GM23338 (cell line): ENCODE data around the gene CLSTN1. TPM values are rescaled to one million over a fixed set of nuclear protein-coding genes. Genes with fewer than 3 reads are reported as not detected.

Source experiments
- ATAC-seq: fragments of 200-7000 bp; cut with Tn5 transposase; 3 replicates; pipeline ENCODE4 v1.9.1; 2020
- DNase-seq: peaks from one replicate; pipeline ENCODE4 v3.0.0-alpha.2; 2015; ENCODE audit warnings: low spot score
- H2AFZ ChIP-seq: fragments of 200-600 bp; sonication (generic); 2 replicates; pipeline ENCODE4 v1.8.0; 2016; ENCODE audit warnings: antibody characterized with exemption, mild to moderate bottlenecking, moderate library complexity
- H3F3A ChIP-seq: fragments of 200-600 bp; sonication (generic); replicated peaks from 2 replicates; pipeline ENCODE4 v1.8.0; 2017; ENCODE audit warnings: antibody characterized with exemption, mixed run types, low read depth
- H3K27ac ChIP-seq: fragments of 200-600 bp; sonication (generic); 2 replicates; pipeline ENCODE4 v1.6.1; 2016; ENCODE audit warnings: low read depth
- H3K27me3 ChIP-seq: fragments of 200-600 bp; sonication (generic); 2 replicates; pipeline ENCODE4 v1.8.0; 2016; ENCODE audit warnings: mild to moderate bottlenecking, mixed run types, moderate library complexity; ENCODE audit not compliant: insufficient read depth
- H3K36me3 ChIP-seq: fragments of 200-600 bp; sonication (generic); 2 replicates; pipeline ENCODE4 v1.8.0; 2016; ENCODE audit warnings: mild to moderate bottlenecking; ENCODE audit not compliant: insufficient read depth
- H3K4me1 ChIP-seq: fragments of 200-600 bp; sonication (generic); 2 replicates; pipeline ENCODE4 v1.8.0; 2016; ENCODE audit warnings: mild to moderate bottlenecking, moderate library complexity; ENCODE audit not compliant: insufficient read depth
- H3K4me2 ChIP-seq: fragments of 200-600 bp; sonication (generic); 2 replicates; pipeline ENCODE4 v1.7.1; 2017; ENCODE audit warnings: mixed run types
- H3K4me3 ChIP-seq: fragments of 200-600 bp; sonication (generic); 2 replicates; pipeline ENCODE4 v1.6.1; 2016; ENCODE audit warnings: mixed run types
- H3K79me2 ChIP-seq: fragments of 200-600 bp; sonication (generic); replicated peaks from 2 replicates; pipeline ENCODE4 v1.8.0; 2017; ENCODE audit warnings: mild to moderate bottlenecking; ENCODE audit not compliant: insufficient read depth
- H3K9me2 ChIP-seq: fragments of 200-600 bp; sonication (generic); 2 replicates; pipeline ENCODE4 v1.8.0; 2017; ENCODE audit not compliant: insufficient read depth
- H4K20me1 ChIP-seq: fragments of 200-600 bp; sonication (generic); replicated peaks from 2 replicates; pipeline ENCODE4 v1.8.0; 2017; ENCODE audit warnings: mild to moderate bottlenecking; ENCODE audit not compliant: insufficient read depth
- H3K27ac Mint-ChIP-seq: 2 replicates; pipeline ENCODE4 v1.8.0; 2020; ENCODE audit warnings: inconsistent platforms, mild to moderate bottlenecking, moderate library complexity, mixed read lengths
- H3K27me3 Mint-ChIP-seq: 3 replicates; pipeline ENCODE4 v1.8.0; 2022; ENCODE audit warnings: low read depth, mild to moderate bottlenecking, moderate library complexity, mixed read lengths, inconsistent platforms; ENCODE audit not compliant: insufficient read depth, poor library complexity
- H3K36me3 Mint-ChIP-seq: 3 replicates; pipeline ENCODE4 v1.8.0; 2021; ENCODE audit warnings: low read depth, mild to moderate bottlenecking, inconsistent platforms, moderate library complexity, mixed read lengths
- H3K4me1 Mint-ChIP-seq: 3 replicates; pipeline ENCODE4 v1.8.0; 2020; ENCODE audit warnings: mild to moderate bottlenecking, inconsistent platforms, mixed read lengths
- H3K4me3 Mint-ChIP-seq: 3 replicates; pipeline ENCODE4 v1.8.0; 2021; ENCODE audit warnings: moderate library complexity, mild to moderate bottlenecking, inconsistent platforms, mixed read lengths
- H3K9me3 Mint-ChIP-seq: 3 replicates; pipeline ENCODE4 v1.8.0; 2020; ENCODE audit warnings: moderate library complexity, mild to moderate bottlenecking, inconsistent platforms, mixed read lengths
- CREB1 ChIP-seq: fragments of 250-450 bp; sonication (Bioruptor Pico); IDR thresholded peaks from 2 replicates; pipeline ENCODE4 v1.5.0; 2020; ENCODE audit warnings: low read depth, mild to moderate bottlenecking, moderate library complexity
- EZH2 ChIP-seq: fragments of 200-600 bp; sonication (generic); IDR thresholded peaks from one replicate; pipeline ENCODE4 v1.8.0; 2017; ENCODE audit warnings: antibody characterized with exemption, mild to moderate bottlenecking, low read depth; ENCODE audit not compliant: unreplicated experiment
- EZH2phosphoT487 ChIP-seq: fragments of 200-600 bp; sonication (generic); IDR thresholded peaks from one replicate; pipeline ENCODE4 v1.8.1; 2018; ENCODE audit warnings: antibody characterized with exemption; ENCODE audit not compliant: unreplicated experiment
- JUNB ChIP-seq: IDR thresholded peaks from one replicate; pipeline ENCODE4 v1.6.1; 2016; ENCODE audit warnings: antibody characterized with exemption; ENCODE audit not compliant: unreplicated experiment
- NANOG ChIP-seq: IDR thresholded peaks from 2 replicates; pipeline ENCODE4 v1.6.1; 2016; ENCODE audit warnings: antibody characterized with exemption, borderline replicate concordance
- POLR2AphosphoS5 ChIP-seq: IDR thresholded peaks from 2 replicates; pipeline ENCODE4 v1.6.1; 2016; ENCODE audit warnings: antibody characterized with exemption, low read depth
- STAT1 ChIP-seq: IDR thresholded peaks from one replicate; pipeline ENCODE4 v1.6.1; 2016; ENCODE audit warnings: antibody characterized with exemption; ENCODE audit not compliant: unreplicated experiment
- ZNF114 ChIP-seq: fragments of 250-450 bp; sonication (Bioruptor Pico); IDR thresholded peaks from 2 replicates; pipeline ENCODE4 v1.5.0; 2020; ENCODE audit warnings: mild to moderate bottlenecking, moderate library complexity
- ZNF331 ChIP-seq: fragments of 250-450 bp; sonication (Bioruptor Pico); IDR thresholded peaks from 2 replicates; pipeline ENCODE4 v1.5.0; 2020; ENCODE audit warnings: low read depth, mild to moderate bottlenecking, moderate library complexity
- polyA plus RNA-seq: library from polyadenylated mRNA; unstranded; fragments of >200 nt; fragmentation: Nextera tagmentation; extraction: Ambion mirVana; gene quantifications from 2 replicates; pipeline ENCODE4 v1.2.1, GENCODE V29; 2016
- total RNA-seq: library from RNA; depleted of rRNA; stranded (reverse); fragments of >200 nt; shearing (Covaris generic); gene quantifications from 2 replicates; pipeline ENCODE4 v1.2.3, GENCODE V29; 2014
- TF ChIP-seq, protein P1 (sequence below): IDR thresholded peaks from one replicate; pipeline ENCODE4 v1.6.1; 2018; ENCODE audit warnings: antibody characterized with exemption; ENCODE audit not compliant: unreplicated experiment
- TF ChIP-seq, protein P2 (sequence below): fragments of 250-450 bp; sonication (Bioruptor Pico); IDR thresholded peaks from 2 replicates; pipeline ENCODE4 v1.5.0; 2020; ENCODE audit warnings: mild to moderate bottlenecking, moderate library complexity
- TF ChIP-seq, protein P3 (sequence below): IDR thresholded peaks from 2 replicates; pipeline ENCODE4 v1.6.1; 2016; ENCODE audit warnings: antibody characterized with exemption
- TF ChIP-seq, protein P4 (sequence below), 2 experiments: fragments of 200-600 bp in 1 of 2; sonication (generic) in 1 of 2; conservative IDR thresholded peaks; 2 replicates each; pipeline versions ENCODE4 v1.5.1 to v1.6.1; 2016 to 2017; ENCODE audit warnings: antibody characterized with exemption in 2 of 2, low read depth in 2 of 2, mild to moderate bottlenecking in 2 of 2, moderate library complexity in 1 of 2

Gene CLSTN1
- total and polyA plus RNA-seq, 2 experiments from 2014 or later = 38.5 to 66.2 TPM

DNA sequence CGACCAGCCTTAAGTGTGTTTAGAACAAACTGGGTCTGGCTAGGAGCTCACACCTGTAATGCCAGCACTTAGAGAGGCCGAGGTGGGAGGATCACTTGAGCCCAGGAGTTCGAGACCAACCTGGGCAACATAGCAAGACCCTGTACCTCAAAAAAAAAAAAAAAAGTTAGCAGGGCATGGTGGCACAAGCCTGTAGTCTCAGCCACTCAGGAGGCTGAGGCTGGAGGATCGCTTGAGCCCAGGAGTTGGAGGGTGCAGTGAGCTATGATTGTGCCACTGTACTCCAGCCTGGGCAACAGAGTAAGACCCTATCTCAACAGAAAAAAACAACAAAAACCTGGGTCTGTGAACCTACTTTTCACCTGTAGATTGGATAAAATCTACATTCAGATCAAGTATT, 117.6 kb downstream of the CLSTN1 start:
- DNase-seq (no peak), ATAC-seq (no peak)
- Histone ChIP-seq H3K27ac (no peak overlapping the region), H3K9me2 (no peaks in the 10 kb centered on the region), H3K36me3 (no peaks in the 10 kb centered on the region), H3K27me3 (no peaks in the 10 kb centered on the region), H4K20me1 (no peaks in the 10 kb centered on the region), H3K4me1 (no peaks in the 10 kb centered on the region), H3K4me3 (no peak overlapping the region), H3K4me2 (no peak overlapping the region), H3F3A (no peaks in the 10 kb centered on the region), H2AFZ (no peak overlapping the region), H3K79me2 (no peaks in the 10 kb centered on the region)
- Mint-ChIP-seq H3K4me3 (no peak overlapping the region), H3K27ac (no peak overlapping the region), H3K27me3 (no peaks in the 10 kb centered on the region), H3K4me1 (no peaks in the 10 kb centered on the region; the same call in 2 of the 3 replicates), H3K9me3 (no peaks in the 10 kb centered on the region), H3K36me3 (peaks cover 11% of the 10 kb centered on the region)
- TF ChIP-seq ZNF114 (CRISPR knock-in tag) (no peak), CREB1 (CRISPR knock-in tag) (no peak), STAT1 (no peak), ZNF331 (no peak), JUNB (no peak), EZH2phosphoT487 (no peak), EZH2 (no peak), NANOG (no peak), POLR2AphosphoS5 (no peak)
- TF ChIP-seq, protein P1, sequence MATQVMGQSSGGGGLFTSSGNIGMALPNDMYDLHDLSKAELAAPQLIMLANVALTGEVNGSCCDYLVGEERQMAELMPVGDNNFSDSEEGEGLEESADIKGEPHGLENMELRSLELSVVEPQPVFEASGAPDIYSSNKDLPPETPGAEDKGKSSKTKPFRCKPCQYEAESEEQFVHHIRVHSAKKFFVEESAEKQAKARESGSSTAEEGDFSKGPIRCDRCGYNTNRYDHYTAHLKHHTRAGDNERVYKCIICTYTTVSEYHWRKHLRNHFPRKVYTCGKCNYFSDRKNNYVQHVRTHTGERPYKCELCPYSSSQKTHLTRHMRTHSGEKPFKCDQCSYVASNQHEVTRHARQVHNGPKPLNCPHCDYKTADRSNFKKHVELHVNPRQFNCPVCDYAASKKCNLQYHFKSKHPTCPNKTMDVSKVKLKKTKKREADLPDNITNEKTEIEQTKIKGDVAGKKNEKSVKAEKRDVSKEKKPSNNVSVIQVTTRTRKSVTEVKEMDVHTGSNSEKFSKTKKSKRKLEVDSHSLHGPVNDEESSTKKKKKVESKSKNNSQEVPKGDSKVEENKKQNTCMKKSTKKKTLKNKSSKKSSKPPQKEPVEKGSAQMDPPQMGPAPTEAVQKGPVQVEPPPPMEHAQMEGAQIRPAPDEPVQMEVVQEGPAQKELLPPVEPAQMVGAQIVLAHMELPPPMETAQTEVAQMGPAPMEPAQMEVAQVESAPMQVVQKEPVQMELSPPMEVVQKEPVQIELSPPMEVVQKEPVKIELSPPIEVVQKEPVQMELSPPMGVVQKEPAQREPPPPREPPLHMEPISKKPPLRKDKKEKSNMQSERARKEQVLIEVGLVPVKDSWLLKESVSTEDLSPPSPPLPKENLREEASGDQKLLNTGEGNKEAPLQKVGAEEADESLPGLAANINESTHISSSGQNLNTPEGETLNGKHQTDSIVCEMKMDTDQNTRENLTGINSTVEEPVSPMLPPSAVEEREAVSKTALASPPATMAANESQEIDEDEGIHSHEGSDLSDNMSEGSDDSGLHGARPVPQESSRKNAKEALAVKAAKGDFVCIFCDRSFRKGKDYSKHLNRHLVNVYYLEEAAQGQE = no peak
- TF ChIP-seq, protein P2, sequence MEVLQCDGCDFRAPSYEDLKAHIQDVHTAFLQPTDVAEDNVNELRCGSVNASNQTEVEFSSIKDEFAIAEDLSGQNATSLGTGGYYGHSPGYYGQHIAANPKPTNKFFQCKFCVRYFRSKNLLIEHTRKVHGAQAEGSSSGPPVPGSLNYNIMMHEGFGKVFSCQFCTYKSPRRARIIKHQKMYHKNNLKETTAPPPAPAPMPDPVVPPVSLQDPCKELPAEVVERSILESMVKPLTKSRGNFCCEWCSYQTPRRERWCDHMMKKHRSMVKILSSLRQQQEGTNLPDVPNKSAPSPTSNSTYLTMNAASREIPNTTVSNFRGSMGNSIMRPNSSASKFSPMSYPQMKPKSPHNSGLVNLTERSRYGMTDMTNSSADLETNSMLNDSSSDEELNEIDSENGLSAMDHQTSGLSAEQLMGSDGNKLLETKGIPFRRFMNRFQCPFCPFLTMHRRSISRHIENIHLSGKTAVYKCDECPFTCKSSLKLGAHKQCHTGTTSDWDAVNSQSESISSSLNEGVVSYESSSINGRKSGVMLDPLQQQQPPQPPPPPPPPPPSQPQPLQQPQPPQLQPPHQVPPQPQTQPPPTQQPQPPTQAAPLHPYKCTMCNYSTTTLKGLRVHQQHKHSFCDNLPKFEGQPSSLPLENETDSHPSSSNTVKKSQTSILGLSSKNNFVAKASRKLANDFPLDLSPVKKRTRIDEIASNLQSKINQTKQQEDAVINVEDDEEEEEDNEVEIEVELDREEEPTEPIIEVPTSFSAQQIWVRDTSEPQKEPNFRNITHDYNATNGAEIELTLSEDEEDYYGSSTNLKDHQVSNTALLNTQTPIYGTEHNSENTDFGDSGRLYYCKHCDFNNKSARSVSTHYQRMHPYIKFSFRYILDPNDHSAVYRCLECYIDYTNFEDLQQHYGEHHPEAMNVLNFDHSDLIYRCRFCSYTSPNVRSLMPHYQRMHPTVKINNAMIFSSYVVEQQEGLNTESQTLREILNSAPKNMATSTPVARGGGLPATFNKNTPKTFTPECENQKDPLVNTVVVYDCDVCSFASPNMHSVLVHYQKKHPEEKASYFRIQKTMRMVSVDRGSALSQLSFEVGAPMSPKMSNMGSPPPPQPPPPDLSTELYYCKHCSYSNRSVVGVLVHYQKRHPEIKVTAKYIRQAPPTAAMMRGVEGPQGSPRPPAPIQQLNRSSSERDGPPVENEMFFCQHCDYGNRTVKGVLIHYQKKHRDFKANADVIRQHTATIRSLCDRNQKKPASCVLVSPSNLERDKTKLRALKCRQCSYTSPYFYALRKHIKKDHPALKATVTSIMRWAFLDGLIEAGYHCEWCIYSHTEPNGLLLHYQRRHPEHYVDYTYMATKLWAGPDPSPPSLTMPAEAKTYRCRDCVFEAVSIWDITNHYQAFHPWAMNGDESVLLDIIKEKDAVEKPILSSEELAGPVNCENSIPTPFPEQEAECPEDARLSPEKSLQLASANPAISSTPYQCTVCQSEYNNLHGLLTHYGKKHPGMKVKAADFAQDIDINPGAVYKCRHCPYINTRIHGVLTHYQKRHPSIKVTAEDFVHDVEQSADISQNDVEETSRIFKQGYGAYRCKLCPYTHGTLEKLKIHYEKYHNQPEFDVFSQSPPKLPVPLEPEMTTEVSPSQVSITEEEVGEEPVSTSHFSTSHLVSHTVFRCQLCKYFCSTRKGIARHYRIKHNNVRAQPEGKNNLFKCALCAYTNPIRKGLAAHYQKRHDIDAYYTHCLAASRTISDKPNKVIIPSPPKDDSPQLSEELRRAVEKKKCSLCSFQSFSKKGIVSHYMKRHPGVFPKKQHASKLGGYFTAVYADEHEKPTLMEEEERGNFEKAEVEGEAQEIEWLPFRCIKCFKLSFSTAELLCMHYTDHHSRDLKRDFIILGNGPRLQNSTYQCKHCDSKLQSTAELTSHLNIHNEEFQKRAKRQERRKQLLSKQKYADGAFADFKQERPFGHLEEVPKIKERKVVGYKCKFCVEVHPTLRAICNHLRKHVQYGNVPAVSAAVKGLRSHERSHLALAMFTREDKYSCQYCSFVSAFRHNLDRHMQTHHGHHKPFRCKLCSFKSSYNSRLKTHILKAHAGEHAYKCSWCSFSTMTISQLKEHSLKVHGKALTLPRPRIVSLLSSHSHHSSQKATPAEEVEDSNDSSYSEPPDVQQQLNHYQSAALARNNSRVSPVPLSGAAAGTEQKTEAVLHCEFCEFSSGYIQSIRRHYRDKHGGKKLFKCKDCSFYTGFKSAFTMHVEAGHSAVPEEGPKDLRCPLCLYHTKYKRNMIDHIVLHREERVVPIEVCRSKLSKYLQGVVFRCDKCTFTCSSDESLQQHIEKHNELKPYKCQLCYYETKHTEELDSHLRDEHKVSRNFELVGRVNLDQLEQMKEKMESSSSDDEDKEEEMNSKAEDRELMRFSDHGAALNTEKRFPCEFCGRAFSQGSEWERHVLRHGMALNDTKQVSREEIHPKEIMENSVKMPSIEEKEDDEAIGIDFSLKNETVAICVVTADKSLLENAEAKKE (CRISPR knock-in tag) = no peak
- TF ChIP-seq, protein P3, sequence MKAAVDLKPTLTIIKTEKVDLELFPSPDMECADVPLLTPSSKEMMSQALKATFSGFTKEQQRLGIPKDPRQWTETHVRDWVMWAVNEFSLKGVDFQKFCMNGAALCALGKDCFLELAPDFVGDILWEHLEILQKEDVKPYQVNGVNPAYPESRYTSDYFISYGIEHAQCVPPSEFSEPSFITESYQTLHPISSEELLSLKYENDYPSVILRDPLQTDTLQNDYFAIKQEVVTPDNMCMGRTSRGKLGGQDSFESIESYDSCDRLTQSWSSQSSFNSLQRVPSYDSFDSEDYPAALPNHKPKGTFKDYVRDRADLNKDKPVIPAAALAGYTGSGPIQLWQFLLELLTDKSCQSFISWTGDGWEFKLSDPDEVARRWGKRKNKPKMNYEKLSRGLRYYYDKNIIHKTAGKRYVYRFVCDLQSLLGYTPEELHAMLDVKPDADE = no peak
- TF ChIP-seq, protein P4, sequence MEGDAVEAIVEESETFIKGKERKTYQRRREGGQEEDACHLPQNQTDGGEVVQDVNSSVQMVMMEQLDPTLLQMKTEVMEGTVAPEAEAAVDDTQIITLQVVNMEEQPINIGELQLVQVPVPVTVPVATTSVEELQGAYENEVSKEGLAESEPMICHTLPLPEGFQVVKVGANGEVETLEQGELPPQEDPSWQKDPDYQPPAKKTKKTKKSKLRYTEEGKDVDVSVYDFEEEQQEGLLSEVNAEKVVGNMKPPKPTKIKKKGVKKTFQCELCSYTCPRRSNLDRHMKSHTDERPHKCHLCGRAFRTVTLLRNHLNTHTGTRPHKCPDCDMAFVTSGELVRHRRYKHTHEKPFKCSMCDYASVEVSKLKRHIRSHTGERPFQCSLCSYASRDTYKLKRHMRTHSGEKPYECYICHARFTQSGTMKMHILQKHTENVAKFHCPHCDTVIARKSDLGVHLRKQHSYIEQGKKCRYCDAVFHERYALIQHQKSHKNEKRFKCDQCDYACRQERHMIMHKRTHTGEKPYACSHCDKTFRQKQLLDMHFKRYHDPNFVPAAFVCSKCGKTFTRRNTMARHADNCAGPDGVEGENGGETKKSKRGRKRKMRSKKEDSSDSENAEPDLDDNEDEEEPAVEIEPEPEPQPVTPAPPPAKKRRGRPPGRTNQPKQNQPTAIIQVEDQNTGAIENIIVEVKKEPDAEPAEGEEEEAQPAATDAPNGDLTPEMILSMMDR (conservative IDR thresholded peaks at IDR 0.05; ENCODE audit: low read depth in 2 of 2) = no peak
